H1 (cell line): ENCODE measurements around the gene WHAMM. TPM values are rescaled to one million over a fixed set of nuclear protein-coding genes. Genes with fewer than 3 reads are reported as not detected.

Experiments used
- BCL11A ChIP-seq, 2 experiments: IDR thresholded peaks; one replicate each; pipeline ENCODE4 v1.6.1; 2011; ENCODE audit warnings: low read depth in 2 of 2, low read length in 2 of 2, mild to moderate bottlenecking in 2 of 2
- CEBPB ChIP-seq: IDR thresholded peaks from 2 replicates; pipeline ENCODE4 v1.6.1; 2012; ENCODE audit warnings: low read depth, low read length
- EGR1 ChIP-seq: IDR thresholded peaks from 2 replicates; pipeline ENCODE4 v1.6.1; 2011; ENCODE audit warnings: low read depth, low read length, borderline replicate concordance
- GABPA ChIP-seq: IDR thresholded peaks from 2 replicates; pipeline ENCODE4 v1.6.1; 2011; ENCODE audit warnings: mild to moderate bottlenecking, low read length, moderate library complexity, borderline replicate concordance; ENCODE audit not compliant: insufficient read depth
- HDAC2 ChIP-seq, 2 experiments: fragments of 300-600 bp in 1 of 2; sonication (generic) in 1 of 2; IDR thresholded peaks; 2 replicates each; pipeline ENCODE4 v1.6.1; 2011 to 2012; ENCODE audit warnings: low read depth in 2 of 2, low read length in 2 of 2, mild to moderate bottlenecking in 2 of 2, moderate library complexity in 2 of 2, borderline replicate concordance in 1 of 2, inconsistent platforms in 1 of 2
- KDM1A ChIP-seq: fragments of 200-600, 300-600 bp; sonication (generic); IDR thresholded peaks from 2 replicates; pipeline ENCODE4 v1.7.1; 2016; ENCODE audit warnings: mild to moderate bottlenecking, low read length, borderline replicate concordance
- NANOG ChIP-seq: IDR thresholded peaks from 2 replicates; pipeline ENCODE4 v1.6.1; 2011; ENCODE audit warnings: low read length, low read depth, mild to moderate bottlenecking, inconsistent platforms; ENCODE audit not compliant: insufficient read depth, poor library complexity, severe bottlenecking
- NRF1 ChIP-seq: IDR thresholded peaks from 2 replicates; pipeline ENCODE4 v1.6.1; 2011; ENCODE audit warnings: mild to moderate bottlenecking, low read depth, low read length, improper control_type of control experiment
- PHF8 ChIP-seq: fragments of 200-600 bp; sonication (generic); conservative IDR thresholded peaks from 2 replicates; pipeline ENCODE4 v1.7.1; 2012; ENCODE audit warnings: low read depth, mild to moderate bottlenecking, inconsistent platforms, low read length, moderate library complexity
- POLR2AphosphoS5 ChIP-seq: IDR thresholded peaks from 2 replicates; pipeline ENCODE4 v1.6.1; 2011; ENCODE audit warnings: low read depth, low read length
- RAD21 ChIP-seq, 2 experiments: IDR thresholded peaks in 1 of 2; conservative IDR thresholded peaks in 1 of 2; 2 replicates each; pipeline ENCODE4 v1.6.1; 2011; ENCODE audit warnings: low read depth in 2 of 2, low read length in 2 of 2, improper control_type of control experiment in 1 of 2, inconsistent platforms in 1 of 2, mild to moderate bottlenecking in 1 of 2, moderate library complexity in 1 of 2
- RFX5 ChIP-seq: IDR thresholded peaks from 2 replicates; pipeline ENCODE4 v1.6.1; 2011; ENCODE audit warnings: low read depth, low read length, improper control_type of control experiment, borderline replicate concordance
- SIX5 ChIP-seq: IDR thresholded peaks from 2 replicates; pipeline ENCODE4 v1.6.1; 2011; ENCODE audit warnings: mild to moderate bottlenecking, low read depth, low read length
- SP1 ChIP-seq: IDR thresholded peaks from 2 replicates; pipeline ENCODE4 v1.6.1; 2011; ENCODE audit warnings: low read depth, low read length
- TCF12 ChIP-seq: IDR thresholded peaks from 2 replicates; pipeline ENCODE4 v1.6.1; 2011; ENCODE audit warnings: low read depth, mild to moderate bottlenecking, low read length
- ZNF274 ChIP-seq: IDR thresholded peaks from 2 replicates; pipeline ENCODE4 v1.7.0; 2012; ENCODE audit warnings: low read length, borderline replicate concordance; ENCODE audit errors: extremely low read depth
- polyA plus RNA-seq, 7 experiments: library from polyadenylated mRNA; depleted of rRNA in 3 of 7; stranded (reverse) in 5 of 7; unstranded in 2 of 7; fragments of >200 nt in 5 of 7; fragments of 200-250 nt in 2 of 7; gene quantifications; 1 replicate in 5 of 7; 2 replicates in 1 of 7; 4 replicates in 1 of 7; pipeline versions ENCODE4 v1.2.1 to v1.2.3, GENCODE V29; 2011 to 2013; ENCODE audit warnings: missing spikeins in 2 of 7, mixed read lengths in 2 of 7
- total RNA-seq: library from RNA; stranded (reverse); fragmentation: NEBNext Ultra II Directional; extraction: Animal tissue kit (Norgen Biotek cat#: 25700); gene quantifications from 2 replicates; pipeline ENCODE4 v1.2.1, GENCODE V29; 2021
- TF ChIP-seq, protein P1 (sequence below), 3 experiments: IDR thresholded peaks; 1 replicate in 2 of 3; 2 replicates in 1 of 3; pipeline versions ENCODE4 v1.5.1 to v1.6.1; 2011; ENCODE audit warnings: low read length in 3 of 3, mild to moderate bottlenecking in 3 of 3, inconsistent platforms in 2 of 3, low read depth in 1 of 3, moderate library complexity in 1 of 3; ENCODE audit not compliant: insufficient read depth in 1 of 3; ENCODE audit errors: control extremely low read depth in 1 of 3

Gene WHAMM
- total and polyA plus RNA-seq, 2 of the 8 experiments (the other 6 are each of a cell fraction or from before 2014, with no cell fraction given) = 1.1 to 3.3 TPM

DNA sequence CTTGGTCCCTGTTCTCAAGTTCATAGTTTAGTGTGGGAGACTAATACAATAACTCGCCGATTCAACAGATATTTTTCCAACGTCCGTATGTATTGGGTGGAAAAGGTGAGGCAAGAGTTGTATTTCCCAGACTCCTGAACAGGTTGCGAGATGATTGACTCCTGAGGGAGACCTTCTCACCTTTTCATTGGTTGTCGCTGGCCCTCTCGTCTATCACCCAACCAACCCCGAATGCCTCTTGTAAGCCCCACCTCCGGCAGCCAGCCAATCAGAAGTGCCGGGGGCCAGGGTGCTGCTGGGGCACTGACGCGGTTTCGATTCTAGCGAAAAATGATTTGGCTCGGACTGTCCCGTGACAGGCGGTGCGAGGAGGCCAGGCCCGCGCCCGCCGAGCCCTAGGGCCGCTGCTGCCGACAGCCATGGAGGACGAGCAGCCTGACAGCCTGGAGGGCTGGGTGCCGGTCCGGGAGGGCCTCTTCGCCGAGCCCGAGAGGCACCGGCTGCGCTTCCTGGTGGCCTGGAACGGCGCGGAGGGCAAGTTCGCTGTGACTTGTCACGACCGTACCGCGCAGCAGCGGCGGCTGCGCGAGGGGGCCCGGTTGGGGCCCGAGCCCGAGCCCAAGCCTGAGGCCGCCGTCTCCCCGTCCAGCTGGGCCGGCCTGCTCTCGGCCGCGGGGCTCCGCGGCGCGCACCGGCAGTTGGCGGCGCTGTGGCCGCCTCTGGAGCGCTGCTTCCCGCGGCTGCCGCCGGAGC is at the start of gene WHAMM (continued):
- TF ChIP-seq POLR2AphosphoS5 = 0 out of 2 replicates have a peak, but pooled peaks have one; percentile 27
- TF ChIP-seq GABPA = no peak
- TF ChIP-seq TCF12 = no peak
- no peak for TF ChIP-seq RFX5
- TF ChIP-seq, protein P1, sequence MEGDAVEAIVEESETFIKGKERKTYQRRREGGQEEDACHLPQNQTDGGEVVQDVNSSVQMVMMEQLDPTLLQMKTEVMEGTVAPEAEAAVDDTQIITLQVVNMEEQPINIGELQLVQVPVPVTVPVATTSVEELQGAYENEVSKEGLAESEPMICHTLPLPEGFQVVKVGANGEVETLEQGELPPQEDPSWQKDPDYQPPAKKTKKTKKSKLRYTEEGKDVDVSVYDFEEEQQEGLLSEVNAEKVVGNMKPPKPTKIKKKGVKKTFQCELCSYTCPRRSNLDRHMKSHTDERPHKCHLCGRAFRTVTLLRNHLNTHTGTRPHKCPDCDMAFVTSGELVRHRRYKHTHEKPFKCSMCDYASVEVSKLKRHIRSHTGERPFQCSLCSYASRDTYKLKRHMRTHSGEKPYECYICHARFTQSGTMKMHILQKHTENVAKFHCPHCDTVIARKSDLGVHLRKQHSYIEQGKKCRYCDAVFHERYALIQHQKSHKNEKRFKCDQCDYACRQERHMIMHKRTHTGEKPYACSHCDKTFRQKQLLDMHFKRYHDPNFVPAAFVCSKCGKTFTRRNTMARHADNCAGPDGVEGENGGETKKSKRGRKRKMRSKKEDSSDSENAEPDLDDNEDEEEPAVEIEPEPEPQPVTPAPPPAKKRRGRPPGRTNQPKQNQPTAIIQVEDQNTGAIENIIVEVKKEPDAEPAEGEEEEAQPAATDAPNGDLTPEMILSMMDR (IDR thresholded peaks at IDR 0.05; ENCODE audit: control extremely low read depth in 1 of 3, insufficient read depth in 1 of 3, low read depth in 1 of 3, low read length in 3 of 3) = peak in 1 of 3 experiments; percentile 17; a peak in 1 of 4 replicates
- TF ChIP-seq NANOG = no peak
- peak; percentile 99 for TF ChIP-seq SP1
- no peak for TF ChIP-seq ZNF274
- TF ChIP-seq RAD21 (IDR thresholded peaks at IDR 0.05 in 1 of 2, conservative IDR thresholded peaks at IDR 0.05 in 1 of 2; ENCODE audit: low read depth in 2 of 2, low read length in 2 of 2) = peak in 1 of 2 experiments; percentile 28; a peak in 1 of 4 replicates
- no peak for TF ChIP-seq KDM1A
- peak; percentile 47; the same call in 1 of the 2 replicates for TF ChIP-seq PHF8
- TF ChIP-seq BCL11A (IDR thresholded peaks at IDR 0.05; ENCODE audit: low read depth in 2 of 2, low read length in 2 of 2) = no peak
- TF ChIP-seq EGR1 = no peak
- TF ChIP-seq NRF1 = no peak
- peak; percentile 53; the same call in 1 of the 2 replicates for TF ChIP-seq CEBPB
- TF ChIP-seq SIX5 = no peak
- TF ChIP-seq HDAC2 (IDR thresholded peaks at IDR 0.05; ENCODE audit: borderline replicate concordance in 1 of 2, low read depth in 2 of 2, low read length in 2 of 2) = peak in 1 of 2 experiments; percentile 78; a peak in 2 of 4 replicates
